Activated T-helper 17 cell treated with anti-CD3 and anti-CD28 coated beads, Interleukin-2, amount 50 U/mL, for 72 hours (primary cell): Measurements from ENCODE around the gene TBX5. TPM values are rescaled to one million over a fixed set of nuclear protein-coding genes. Genes with fewer than 3 reads are reported as not detected.

ENCODE experiments used
- ATAC-seq: fragments of 150-1000 bp; cut with Tn5 transposase; replicated peaks from 2 replicates; pipeline ENCODE4 v1.10.0; 2021; ENCODE audit warnings: mild to moderate bottlenecking, moderate library complexity
- H3K27ac Mint-ChIP-seq: one replicate; pipeline ENCODE4 v1.8.0; 2022; ENCODE audit warnings: mixed read lengths
- H3K27me3 Mint-ChIP-seq: one replicate; pipeline ENCODE4 v1.8.0; 2022; ENCODE audit warnings: mixed read lengths
- H3K36me3 Mint-ChIP-seq: one replicate; pipeline ENCODE4 v1.8.0; 2022; ENCODE audit warnings: low read depth, mild to moderate bottlenecking, mixed read lengths
- H3K4me1 Mint-ChIP-seq: one replicate; pipeline ENCODE4 v1.8.0; 2022; ENCODE audit warnings: mixed read lengths
- H3K4me3 Mint-ChIP-seq: one replicate; pipeline ENCODE4 v1.8.0; 2022; ENCODE audit warnings: mild to moderate bottlenecking, mixed read lengths
- H3K9me3 Mint-ChIP-seq: one replicate; pipeline ENCODE4 v1.8.0; 2022; ENCODE audit warnings: mixed read lengths
- total RNA-seq, 2 donors: library from RNA; stranded (reverse); gene quantifications; one replicate each; pipeline ENCODE4 v1.2.3, GENCODE V29; 2022

The TBX5 gene
- total RNA-seq, 2 donors from 2014 or later = not detected

GRCh38 chr12:114344831-114345230 lies 61.1 kb downstream of the TBX5 start:
- H3K4me1 Mint-ChIP-seq = no peaks in the 10 kb centered on the region
- H3K36me3 Mint-ChIP-seq = no peaks in the 10 kb centered on the region
- no peak overlapping the region for H3K27ac Mint-ChIP-seq
- H3K9me3 Mint-ChIP-seq = peaks cover 12% of the 10 kb centered on the region
- ATAC-seq = no peak
- H3K27me3 Mint-ChIP-seq = peaks cover 3% of the 10 kb centered on the region
- H3K4me3 Mint-ChIP-seq = no peak overlapping the region

- peaks cover 12% of the 10 kb centered on the region for H3K9me3 Mint-ChIP-seq
- H3K4me3 Mint-ChIP-seq = no peak overlapping the region
- H3K27ac Mint-ChIP-seq = no peak overlapping the region
- no peak for ATAC-seq
- H3K36me3 Mint-ChIP-seq = no peaks in the 10 kb centered on the region
- no peaks in the 10 kb centered on the region for H3K4me1 Mint-ChIP-seq
- peaks cover 3% of the 10 kb centered on the region for H3K27me3 Mint-ChIP-seq
These were observed 61.7 kb downstream of the TBX5 start for GRCh38 chr12:114344303-114344663.

GRCh38 chr12:114343585-114344302 lies 62.2 kb downstream of the TBX5 start:
- no peak overlapping the region for H3K27ac Mint-ChIP-seq
- no peak overlapping the region for H3K4me3 Mint-ChIP-seq
- no peak for ATAC-seq
- H3K4me1 Mint-ChIP-seq = no peaks in the 10 kb centered on the region
- H3K36me3 Mint-ChIP-seq = no peaks in the 10 kb centered on the region
- H3K27me3 Mint-ChIP-seq = peaks cover 3% of the 10 kb centered on the region
- peaks cover 12% of the 10 kb centered on the region for H3K9me3 Mint-ChIP-seq

DNA sequence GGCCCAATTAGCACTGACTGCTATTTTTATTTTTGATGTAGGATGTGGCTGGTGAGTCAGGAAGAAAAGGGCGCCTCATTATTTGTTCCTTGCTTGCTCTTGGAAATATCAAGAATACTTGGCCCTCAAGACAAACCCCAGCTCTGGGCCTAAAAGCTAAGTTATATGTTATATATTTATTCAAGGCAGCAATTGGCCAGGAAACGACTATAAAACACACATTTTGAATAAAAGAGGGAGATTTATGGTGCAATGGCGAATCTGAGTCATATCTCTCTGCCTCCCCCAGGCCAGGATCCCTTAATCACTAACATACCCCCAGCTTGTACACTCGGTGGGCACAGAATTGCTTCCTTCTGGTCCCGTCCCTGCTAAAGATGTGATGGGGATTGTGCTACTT lies 63.3 kb downstream of the TBX5 start:
- Mint-ChIP-seq H3K9me3 (peaks cover 12% of the 10 kb centered on the region), H3K27ac (no peak overlapping the region), H3K4me1 (no peaks in the 10 kb centered on the region), H3K4me3 (no peak overlapping the region), H3K27me3 (peaks cover 9% of the 10 kb centered on the region), H3K36me3 (no peaks in the 10 kb centered on the region)
- ATAC-seq = no peak

- no peaks in the 10 kb centered on the region for H3K36me3 Mint-ChIP-seq
- peaks cover 12% of the 10 kb centered on the region for H3K9me3 Mint-ChIP-seq
- H3K4me3 Mint-ChIP-seq = no peak overlapping the region
- H3K4me1 Mint-ChIP-seq = no peaks in the 10 kb centered on the region
- peaks cover 17% of the 10 kb centered on the region for H3K27me3 Mint-ChIP-seq
- ATAC-seq = no peak
- no peak overlapping the region for H3K27ac Mint-ChIP-seq
These were observed 64.3 kb downstream of the TBX5 start for GRCh38 chr12:114341635-114342034.

- no peak overlapping the region for H3K27ac Mint-ChIP-seq
- no peak overlapping the region for H3K4me3 Mint-ChIP-seq
- H3K9me3 Mint-ChIP-seq = peaks cover 12% of the 10 kb centered on the region
- H3K27me3 Mint-ChIP-seq = peaks cover 16% of the 10 kb centered on the region
- no peaks in the 10 kb centered on the region for H3K36me3 Mint-ChIP-seq
- ATAC-seq = no peak
- H3K4me1 Mint-ChIP-seq = no peaks in the 10 kb centered on the region
These were observed 65.7 kb downstream of the TBX5 start for GRCh38 chr12:114340231-114340630.

- Mint-ChIP-seq H3K9me3 (peaks cover 8% of the 10 kb centered on the region), H3K4me3 (no peak overlapping the region), H3K4me1 (no peaks in the 10 kb centered on the region), H3K27me3 (peaks cover 16% of the 10 kb centered on the region), H3K36me3 (no peaks in the 10 kb centered on the region), H3K27ac (no peak overlapping the region)
- ATAC-seq = no peak
These were observed 66.3 kb downstream of the TBX5 start for GRCh38 chr12:114339626-114340025.

DNA sequence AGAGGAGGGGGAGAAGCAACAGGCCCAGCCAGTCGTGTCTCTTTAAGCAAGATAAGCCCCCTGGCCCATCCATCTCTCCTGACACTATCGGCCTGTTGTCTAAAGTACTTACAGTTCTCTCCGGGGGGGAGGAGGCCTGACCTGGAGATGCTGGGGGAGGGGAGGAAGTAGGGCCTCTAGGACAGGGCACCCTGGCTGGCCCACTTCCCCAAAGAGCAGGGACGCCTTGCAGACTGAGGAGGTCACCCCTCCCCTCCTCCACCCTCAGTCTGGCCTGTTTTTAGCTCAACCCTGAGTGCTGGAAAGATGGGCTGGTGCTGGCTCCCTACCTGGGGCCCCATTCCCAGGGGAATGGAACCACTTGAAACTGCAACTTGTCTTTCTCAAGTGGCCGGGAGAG lies 70.3 kb downstream of the TBX5 start:
- H3K4me1 Mint-ChIP-seq = no peaks in the 10 kb centered on the region

GRCh38 chr12:114334395-114334794 lies 71.5 kb downstream of the TBX5 start:
- Mint-ChIP-seq H3K4me1 (no peaks in the 10 kb centered on the region), H3K9me3 (peaks cover 12% of the 10 kb centered on the region), H3K27ac (no peak overlapping the region), H3K27me3 (peaks cover 19% of the 10 kb centered on the region), H3K4me3 (no peak overlapping the region), H3K36me3 (no peaks in the 10 kb centered on the region)
- no peak for ATAC-seq

More for the DNA sequence above, 70.3 kb downstream of the TBX5 start:
- H3K36me3 Mint-ChIP-seq = no peaks in the 10 kb centered on the region
- no peak for ATAC-seq
- no peak overlapping the region for H3K27ac Mint-ChIP-seq
- H3K4me3 Mint-ChIP-seq = no peak overlapping the region
- peaks cover 19% of the 10 kb centered on the region for H3K27me3 Mint-ChIP-seq
- H3K9me3 Mint-ChIP-seq = peaks cover 8% of the 10 kb centered on the region

- no peak for ATAC-seq
- H3K4me1 Mint-ChIP-seq = no peaks in the 10 kb centered on the region
- H3K27me3 Mint-ChIP-seq = no peaks in the 10 kb centered on the region
- no peaks in the 10 kb centered on the region for H3K36me3 Mint-ChIP-seq
- H3K4me3 Mint-ChIP-seq = no peak overlapping the region
- no peak overlapping the region for H3K27ac Mint-ChIP-seq
- peaks cover 12% of the 10 kb centered on the region for H3K9me3 Mint-ChIP-seq
These were observed 77.7 kb downstream of the TBX5 start for GRCh38 chr12:114328292-114328691.

DNA sequence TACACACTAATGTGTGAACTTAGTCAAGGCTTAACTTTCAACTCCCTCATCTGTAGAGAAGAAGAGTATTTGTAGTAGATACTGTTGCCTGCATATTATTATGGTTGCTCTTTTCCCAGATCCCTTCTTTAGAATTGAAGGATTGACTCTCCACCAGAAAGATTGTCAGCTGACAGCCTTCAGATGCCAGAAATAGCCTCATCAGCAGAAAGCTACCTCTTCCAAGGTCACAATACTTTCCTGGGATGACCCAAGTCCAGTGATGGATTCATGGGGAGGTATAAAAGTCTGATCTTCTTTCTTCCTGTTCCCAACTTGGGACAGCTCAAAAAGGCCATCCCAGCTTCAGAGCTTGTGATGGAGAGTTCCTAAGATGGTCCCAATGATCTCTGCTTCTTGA lies 78.2 kb downstream of the TBX5 start:
- H3K27me3 Mint-ChIP-seq = no peaks in the 10 kb centered on the region
- H3K36me3 Mint-ChIP-seq = no peaks in the 10 kb centered on the region
- ATAC-seq = no peak
- H3K4me3 Mint-ChIP-seq = no peak overlapping the region
- H3K27ac Mint-ChIP-seq = no peak overlapping the region
- no peaks in the 10 kb centered on the region for H3K4me1 Mint-ChIP-seq
- H3K9me3 Mint-ChIP-seq = peaks cover 12% of the 10 kb centered on the region

- Mint-ChIP-seq H3K4me1 (no peaks in the 10 kb centered on the region), H3K27ac (no peak overlapping the region), H3K4me3 (no peak overlapping the region), H3K27me3 (no peaks in the 10 kb centered on the region), H3K36me3 (no peaks in the 10 kb centered on the region), H3K9me3 (peaks cover 3% of the 10 kb centered on the region)
- no peak for ATAC-seq
These were observed 84.4 kb downstream of the TBX5 start for GRCh38 chr12:114321524-114321923.

GRCh38 chr12:114320968-114321367 lies 85.0 kb downstream of the TBX5 start:
- Mint-ChIP-seq H3K4me1 (no peaks in the 10 kb centered on the region), H3K9me3 (peaks cover 3% of the 10 kb centered on the region), H3K4me3 (no peak overlapping the region), H3K27me3 (no peaks in the 10 kb centered on the region), H3K36me3 (no peaks in the 10 kb centered on the region), H3K27ac (no peak overlapping the region)
- no peak for ATAC-seq

GRCh38 chr12:114320101-114320500 lies 85.8 kb downstream of the TBX5 start:
- H3K27me3 Mint-ChIP-seq = no peaks in the 10 kb centered on the region
- ATAC-seq = no peak
- no peaks in the 10 kb centered on the region for H3K36me3 Mint-ChIP-seq
- no peak overlapping the region for H3K4me3 Mint-ChIP-seq
- peaks cover 3% of the 10 kb centered on the region for H3K9me3 Mint-ChIP-seq
- no peaks in the 10 kb centered on the region for H3K4me1 Mint-ChIP-seq
- no peak overlapping the region for H3K27ac Mint-ChIP-seq

- no peak for ATAC-seq
- H3K27me3 Mint-ChIP-seq = no peaks in the 10 kb centered on the region
- no peaks in the 10 kb centered on the region for H3K4me1 Mint-ChIP-seq
- peaks cover 3% of the 10 kb centered on the region for H3K9me3 Mint-ChIP-seq
- no peaks in the 10 kb centered on the region for H3K36me3 Mint-ChIP-seq
- no peak overlapping the region for H3K27ac Mint-ChIP-seq
- no peak overlapping the region for H3K4me3 Mint-ChIP-seq
These were observed 86.5 kb downstream of the TBX5 start for GRCh38 chr12:114319422-114319821.

DNA sequence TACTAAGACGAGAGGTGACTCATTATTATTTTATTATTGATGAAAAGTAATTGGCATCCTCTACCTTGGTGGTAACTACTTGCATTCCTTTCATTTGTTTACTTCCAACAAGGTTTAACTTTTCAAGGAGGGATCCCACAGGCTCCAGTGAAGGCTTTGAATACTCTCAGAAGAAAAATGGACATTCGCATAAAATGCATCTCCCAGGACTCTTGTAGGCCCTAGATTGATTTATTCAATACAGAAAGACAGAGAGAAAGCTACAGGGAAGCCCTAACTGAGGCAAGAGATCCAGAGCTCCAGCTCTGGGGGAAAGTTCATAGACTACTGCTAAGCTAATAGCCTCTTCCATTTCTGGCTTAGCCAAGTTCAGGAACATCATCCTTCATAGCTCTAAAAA lies 87.0 kb downstream of the TBX5 start:
- H3K27ac Mint-ChIP-seq = no peak overlapping the region
- H3K4me1 Mint-ChIP-seq = no peaks in the 10 kb centered on the region

More for the DNA sequence above, 87.0 kb downstream of the TBX5 start:
- ATAC-seq = no peak
- H3K4me3 Mint-ChIP-seq = no peak overlapping the region
- H3K36me3 Mint-ChIP-seq = no peaks in the 10 kb centered on the region
- peaks cover 3% of the 10 kb centered on the region for H3K9me3 Mint-ChIP-seq
- no peaks in the 10 kb centered on the region for H3K27me3 Mint-ChIP-seq
